HG03095 (cell line): ENCODE results near the gene FOXI1.
"Not testable (repeated sequence)": the region's sequence is repeated elsewhere in the genome, so short reads cannot be mapped to it uniquely, and the experiment has no call there.

ENCODE experiments used
- ATAC-seq: cut with Tn5 transposase; IDR thresholded peaks from one replicate; pipeline ENCODE4 v1.9.1; 2021; ENCODE audit warnings: moderate library complexity; ENCODE audit not compliant: unreplicated experiment

FOXI1 gene

GRCh38 chr5:170121321-170121720, 15.6 kb downstream of the FOXI1 start:
- no peak for ATAC-seq

- ATAC-seq = no peak
Measured at GRCh38 chr5:170126061-170126460, 20.4 kb downstream of the FOXI1 start.

GRCh38 chr5:170126626-170127025, 20.9 kb downstream of the FOXI1 start:
- no peak for ATAC-seq

GRCh38 chr5:170131235-170131634, 25.5 kb downstream of the FOXI1 start:
- no peak for ATAC-seq

- no peak for ATAC-seq
Measured at GRCh38 chr5:170132269-170132975, 26.7 kb downstream of the FOXI1 start.

GRCh38 chr5:170132976-170133448, 27.3 kb downstream of the FOXI1 start:
- ATAC-seq = no peak

- no peak for ATAC-seq
Measured at GRCh38 chr5:170135796-170136490, 30.2 kb downstream of the FOXI1 start.

GRCh38 chr5:170136506-170136905, 30.8 kb downstream of the FOXI1 start:
- ATAC-seq = no peak

- ATAC-seq = no peak
Measured at GRCh38 chr5:170137694-170138214, 32.1 kb downstream of the FOXI1 start.

GRCh38 chr5:170138273-170138672, 32.6 kb downstream of the FOXI1 start:
- ATAC-seq = no peak

- ATAC-seq = no peak
Measured at GRCh38 chr5:170139786-170140335, 34.2 kb downstream of the FOXI1 start.

GRCh38 chr5:170141196-170141595, 35.5 kb downstream of the FOXI1 start:
- not testable (repeated sequence) for ATAC-seq

- no peak for ATAC-seq
Measured at GRCh38 chr5:170141636-170142035, 35.9 kb downstream of the FOXI1 start.

- no peak for ATAC-seq
Measured at GRCh38 chr5:170142196-170142595, 36.5 kb downstream of the FOXI1 start.

- ATAC-seq = no peak
Measured at GRCh38 chr5:170143091-170143490, 37.4 kb downstream of the FOXI1 start.

- ATAC-seq = no peak
Measured at GRCh38 chr5:170143710-170144109, 38.0 kb downstream of the FOXI1 start.

- no peak for ATAC-seq
Measured at GRCh38 chr5:170144286-170145023, 38.8 kb downstream of the FOXI1 start.

GRCh38 chr5:170145462-170145861, 39.8 kb downstream of the FOXI1 start:
- ATAC-seq = no peak

- ATAC-seq = no peak
Measured at GRCh38 chr5:170147051-170147752, 41.5 kb downstream of the FOXI1 start.

GRCh38 chr5:170147753-170148264, 42.1 kb downstream of the FOXI1 start:
- no peak for ATAC-seq
